NCI-H2029 treated with DMSO at 0.1 percent for 48 hours (cell line): Measurements from ENCODE around the gene GREM2.

ENCODE experiments used
- DNase-seq: peaks from one replicate; lab custom pipeline; 2025; lab: John Stamatoyannopoulos, UW

GREM2 gene

DNA sequence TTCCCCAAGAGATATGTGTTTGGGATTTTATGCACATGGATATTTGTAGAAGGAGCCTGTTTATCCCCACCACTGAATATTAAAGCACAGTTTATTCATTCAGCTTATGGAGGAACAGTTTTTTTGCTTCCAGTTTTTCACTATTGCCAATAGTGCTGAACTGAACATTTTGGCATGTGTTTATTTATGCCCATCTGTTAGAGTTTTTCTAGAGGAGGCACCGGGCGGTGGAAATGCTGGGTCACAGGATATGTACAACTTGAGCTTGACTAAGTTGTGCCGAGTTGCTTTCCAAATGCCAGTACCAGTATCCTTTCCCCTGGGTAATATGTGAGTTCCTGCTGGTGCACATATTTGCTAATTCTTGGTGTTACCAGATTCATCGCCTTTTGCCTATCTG is 111.3 kb downstream of the GREM2 start:
- no peak for DNase-seq

DNA sequence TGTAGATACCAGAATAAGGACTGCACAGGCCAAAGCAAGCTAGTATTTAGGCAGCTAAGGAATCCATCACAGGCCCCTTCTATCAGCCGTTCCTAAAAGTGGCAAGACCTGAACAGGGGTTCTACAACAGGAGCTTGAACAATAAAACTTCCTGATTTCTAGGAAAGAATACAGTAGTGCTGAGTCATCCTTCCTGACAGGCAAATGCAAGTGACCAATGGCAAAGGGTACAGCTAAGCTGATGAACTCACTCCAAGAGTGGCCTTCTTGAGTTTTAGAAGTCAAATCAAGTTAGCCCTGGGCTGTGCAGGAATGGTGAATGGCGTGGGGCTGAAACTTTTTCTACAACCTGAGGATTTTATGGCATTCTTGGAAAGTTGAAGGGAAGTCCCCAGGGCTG is 112.9 kb downstream of the GREM2 start:
- DNase-seq = no peak

DNA sequence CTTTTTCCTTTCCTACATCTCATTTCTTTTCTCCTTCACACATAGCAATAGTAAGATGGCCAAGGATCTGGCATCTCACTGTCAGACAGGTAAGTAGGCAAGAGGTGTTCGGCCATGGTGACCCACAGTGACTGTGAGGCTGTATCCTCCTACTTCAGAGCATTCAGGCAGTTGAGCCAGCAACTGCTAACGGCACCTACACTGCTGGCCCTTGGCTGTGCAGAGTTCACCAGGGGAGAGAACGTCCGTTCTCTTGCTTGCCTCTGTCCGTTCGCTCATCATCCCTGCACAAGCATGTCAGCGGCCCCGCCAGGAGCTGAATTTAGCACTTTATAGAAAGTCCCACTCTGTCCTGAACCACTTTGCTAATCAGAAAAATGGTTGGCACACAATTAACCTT is 113.6 kb downstream of the GREM2 start:
- DNase-seq = no peak

DNA sequence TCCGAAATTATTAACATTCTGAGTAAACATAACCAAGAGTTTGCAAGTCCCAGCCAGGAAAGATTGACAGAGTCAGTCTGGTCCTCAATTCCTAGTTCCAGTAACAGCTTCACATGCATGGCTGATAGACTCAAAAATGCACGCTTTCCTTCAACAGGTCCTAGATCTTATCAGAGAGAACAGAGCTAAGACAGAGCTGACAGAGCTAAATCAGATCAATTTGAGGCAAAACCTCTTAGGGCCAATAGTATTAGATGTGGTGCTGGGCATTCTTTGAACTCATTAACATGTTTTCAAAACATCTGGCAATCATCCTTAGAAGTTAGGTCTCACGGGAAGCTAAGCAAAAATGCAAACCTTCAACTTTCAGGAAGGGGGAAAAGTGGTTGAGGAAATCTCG is 114.0 kb downstream of the GREM2 start:
- no peak for DNase-seq

DNA sequence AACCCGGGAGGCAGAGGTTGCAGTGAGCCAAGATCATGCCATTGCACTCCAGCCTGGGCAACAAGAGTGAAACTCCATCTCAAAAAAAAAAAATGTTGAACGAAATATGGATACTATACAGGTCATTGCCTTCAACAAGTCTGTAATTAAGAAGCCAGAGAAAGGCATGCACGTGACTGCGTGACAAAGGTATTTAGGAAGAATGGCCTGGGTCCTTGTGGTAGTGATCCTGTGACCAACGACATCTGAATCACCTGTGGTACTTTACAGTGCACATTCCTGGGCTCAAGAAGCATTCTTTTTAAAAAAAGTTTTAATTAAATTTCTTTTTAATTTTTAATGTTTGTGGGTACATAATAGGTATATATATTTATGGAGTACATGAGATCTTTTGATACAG is 115.0 kb downstream of the GREM2 start:
- no peak for DNase-seq

DNA sequence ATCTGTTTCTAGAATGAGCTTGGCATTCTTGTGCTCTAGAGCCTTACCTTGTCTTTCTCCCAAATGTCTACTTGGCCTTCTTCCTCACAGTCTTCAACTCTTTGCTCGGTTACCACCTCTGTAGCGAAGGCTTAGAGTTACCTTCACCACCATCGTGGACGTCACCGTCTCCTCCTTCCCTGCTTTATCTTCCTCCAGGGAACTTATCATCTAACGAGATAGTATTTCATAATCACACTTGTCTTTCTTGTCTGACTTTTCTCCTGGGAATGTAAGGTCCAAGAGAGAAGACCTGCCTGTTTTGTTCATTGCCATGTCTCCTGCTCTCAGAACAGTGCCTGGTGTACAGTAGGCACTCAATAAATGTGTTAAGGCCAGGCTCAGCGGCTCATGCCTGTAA is 115.6 kb downstream of the GREM2 start:
- no peak for DNase-seq

DNA sequence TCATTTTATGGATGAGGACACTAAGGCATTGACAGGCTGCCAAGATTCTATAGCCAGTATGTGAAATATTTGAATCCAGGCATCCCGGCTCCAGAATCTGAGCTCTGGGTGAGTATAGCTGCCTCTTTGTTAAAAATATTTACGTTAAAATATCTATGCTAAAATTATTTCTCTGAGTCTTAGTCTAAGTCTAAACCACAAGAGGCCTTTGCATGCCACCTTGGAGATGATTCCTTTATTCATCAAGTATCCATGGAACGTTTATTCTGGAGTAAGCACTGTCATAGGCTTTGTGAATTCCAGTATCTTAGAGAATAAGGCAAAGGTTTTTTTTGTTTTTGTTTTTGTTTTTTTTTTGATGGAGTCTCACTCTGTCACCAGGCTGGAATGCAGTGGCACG is 116.4 kb downstream of the GREM2 start:
- no peak for DNase-seq

DNA sequence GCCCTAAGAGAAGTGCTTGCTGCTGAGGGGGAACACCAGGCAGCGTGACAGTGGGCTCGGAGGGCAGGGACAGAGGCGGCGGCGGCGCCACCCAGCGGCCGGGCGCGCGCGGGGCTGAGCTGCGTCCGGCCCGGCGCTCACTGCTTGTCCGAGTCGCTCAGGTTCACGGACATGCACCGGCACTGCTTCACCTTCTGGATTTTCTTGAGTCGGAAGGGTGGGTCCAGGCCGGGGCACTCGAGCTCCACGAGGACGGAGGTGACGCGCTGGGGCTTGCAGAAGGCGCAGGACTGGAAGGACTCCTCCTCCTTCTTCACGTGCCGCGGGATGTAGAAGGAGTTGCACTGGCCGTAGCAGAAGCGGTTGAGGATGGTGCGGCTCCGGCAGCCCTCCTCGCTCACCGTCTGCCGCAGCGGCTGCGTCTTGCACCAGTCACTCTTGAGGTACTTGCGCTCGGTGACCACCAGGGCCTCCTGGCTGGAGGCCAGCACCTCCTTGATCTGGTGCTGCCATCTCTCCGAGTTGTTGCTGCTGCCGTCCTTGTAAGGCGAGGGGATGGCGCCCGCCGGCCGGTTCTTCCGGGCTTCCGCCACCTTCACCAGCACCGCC is 119.0 kb downstream of the GREM2 start:
- no peak for DNase-seq

DNA sequence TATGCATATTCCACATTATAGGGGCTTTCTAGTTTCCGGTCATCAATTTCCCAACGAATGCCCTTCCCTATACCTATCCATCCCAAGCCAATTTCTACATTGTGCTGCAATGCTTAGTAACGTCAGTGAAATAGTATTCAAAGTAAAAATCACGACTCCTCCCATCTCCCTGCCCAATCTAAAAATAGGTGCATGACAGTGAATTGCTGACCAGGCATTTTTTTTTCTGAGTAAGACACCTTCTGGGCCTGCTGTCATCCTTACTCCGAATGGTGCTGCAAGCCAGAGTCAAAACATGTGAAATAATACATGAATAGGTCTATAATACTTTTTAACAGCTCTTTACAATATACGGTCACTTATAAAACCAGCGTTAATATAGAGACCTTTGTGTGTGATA is 120.2 kb downstream of the GREM2 start:
- DNase-seq = no peak

DNA sequence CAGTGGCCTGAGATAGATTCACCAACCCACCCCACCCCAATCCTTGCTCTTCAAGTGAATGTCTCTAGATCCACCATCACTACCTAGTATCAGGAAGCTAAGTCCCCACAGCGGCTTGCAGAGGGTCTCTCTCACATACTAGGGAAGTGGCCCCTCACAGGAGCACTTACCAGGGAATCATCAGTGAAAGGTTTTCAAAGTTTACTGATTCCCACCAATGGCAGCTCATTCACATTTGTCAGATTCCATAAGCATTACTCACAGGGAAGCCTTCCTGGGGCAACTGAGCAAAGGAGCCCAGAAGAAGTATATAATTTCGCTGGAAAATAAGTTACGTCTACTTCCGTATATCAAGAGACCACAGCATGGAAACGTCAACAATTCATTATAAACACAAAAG is 120.8 kb downstream of the GREM2 start:
- no peak for DNase-seq

DNA sequence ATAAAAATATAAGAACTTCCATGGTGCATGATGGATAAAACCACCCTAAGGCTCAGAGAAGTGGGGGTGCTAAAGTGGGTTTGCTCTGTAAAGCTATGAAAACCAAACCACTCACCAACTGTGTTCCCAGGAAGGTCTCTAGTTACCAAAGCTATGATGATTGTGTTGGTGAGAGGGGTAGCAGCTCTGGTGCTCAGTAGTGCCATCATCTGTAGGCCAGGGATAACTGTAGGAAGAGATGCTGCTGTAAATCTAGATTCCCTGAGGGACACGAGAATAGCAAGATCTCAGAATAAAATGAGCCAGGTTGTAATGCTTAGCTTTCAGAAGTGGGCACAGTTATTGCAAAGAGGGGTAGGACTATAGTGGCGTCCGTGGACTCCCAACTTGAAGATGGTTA is 124.5 kb downstream of the GREM2 start:
- DNase-seq = no peak

DNA sequence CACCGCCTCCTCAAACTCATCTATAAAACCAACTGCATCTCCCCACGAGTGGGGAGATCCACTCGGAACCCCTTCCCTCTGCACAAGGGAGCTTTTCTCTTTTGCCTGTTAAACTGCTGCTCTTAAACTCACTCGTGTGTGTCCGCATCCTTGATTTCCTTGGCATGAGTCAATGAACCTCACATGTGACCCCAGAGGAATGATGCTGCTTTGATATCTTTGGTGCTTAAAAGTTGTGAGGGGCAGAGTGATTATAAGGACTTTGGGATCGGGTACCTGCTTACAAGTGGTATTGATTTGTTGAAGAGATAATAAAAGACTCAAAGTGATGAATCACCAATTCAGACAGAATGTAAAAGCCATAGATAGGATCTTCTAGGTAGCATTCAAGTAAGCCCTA is 125.3 kb downstream of the GREM2 start:
- no peak for DNase-seq

DNA sequence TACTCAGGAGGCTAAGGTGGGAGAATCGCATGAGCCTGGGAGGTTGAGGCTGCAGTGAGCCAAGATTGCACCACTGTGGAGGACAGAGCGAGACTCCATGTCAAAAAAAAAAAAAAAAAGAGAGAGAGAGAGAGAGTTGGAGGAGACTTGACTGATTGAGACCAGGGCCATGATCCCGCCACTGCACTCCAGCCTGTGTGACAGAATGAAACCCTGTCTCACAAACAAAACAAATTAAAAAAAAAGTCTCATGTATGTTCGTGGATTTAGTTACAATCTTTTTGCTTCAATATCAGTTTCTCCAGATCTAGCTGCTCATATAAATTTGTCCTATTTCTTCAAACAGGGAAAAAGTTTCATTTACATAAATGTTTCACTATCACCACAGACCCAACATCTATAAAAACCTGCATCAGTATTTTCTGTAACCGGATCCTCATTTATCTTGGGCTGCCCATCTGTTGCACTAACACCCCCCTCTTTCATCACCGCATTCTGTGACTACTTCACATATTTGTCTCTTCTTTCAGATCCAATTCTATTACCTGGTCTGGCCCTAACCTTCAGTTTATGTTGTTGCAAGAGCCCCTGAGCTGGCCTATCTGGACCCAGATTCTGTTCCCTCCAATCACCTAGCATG is 127.0 kb downstream of the GREM2 start:
- no peak for DNase-seq

DNA sequence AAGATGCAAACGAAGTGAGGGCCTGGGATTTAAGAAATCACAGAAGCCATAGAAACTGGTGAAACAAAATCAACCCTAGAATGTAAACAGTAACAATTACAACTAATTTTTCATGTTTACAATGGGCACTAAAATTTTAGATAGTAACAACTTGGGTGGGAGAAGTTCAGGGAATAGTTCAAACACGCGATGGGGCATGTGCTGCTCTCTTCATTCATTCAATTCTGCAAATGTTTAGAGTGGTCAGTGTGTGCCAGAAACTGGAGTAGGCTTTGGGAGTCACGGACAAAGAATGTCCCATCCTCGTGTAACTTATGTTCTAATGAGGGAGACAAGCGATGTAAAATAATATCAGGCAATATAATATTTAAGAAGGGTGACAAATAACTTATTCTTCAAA is 133.4 kb downstream of the GREM2 start:
- DNase-seq = no peak

DNA sequence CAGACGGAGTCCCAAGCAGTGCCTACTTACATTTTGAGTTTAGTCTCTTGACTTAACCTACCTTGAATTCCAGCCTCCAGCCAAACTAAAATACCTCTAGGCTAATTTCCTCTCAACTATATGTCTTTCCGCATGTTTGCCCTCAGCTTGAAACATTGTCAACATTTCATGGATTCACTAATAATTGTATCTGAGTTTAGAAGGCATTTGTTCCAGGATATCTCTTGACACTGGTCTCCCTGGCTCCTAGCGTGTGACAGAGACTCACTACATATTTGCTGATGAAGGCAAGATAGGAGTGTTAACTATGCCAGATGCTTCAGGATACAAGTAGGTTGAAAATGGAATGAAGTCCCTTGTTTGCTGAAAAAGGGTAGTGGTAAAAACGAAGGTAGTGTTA is 136.1 kb downstream of the GREM2 start:
- no peak for DNase-seq

DNA sequence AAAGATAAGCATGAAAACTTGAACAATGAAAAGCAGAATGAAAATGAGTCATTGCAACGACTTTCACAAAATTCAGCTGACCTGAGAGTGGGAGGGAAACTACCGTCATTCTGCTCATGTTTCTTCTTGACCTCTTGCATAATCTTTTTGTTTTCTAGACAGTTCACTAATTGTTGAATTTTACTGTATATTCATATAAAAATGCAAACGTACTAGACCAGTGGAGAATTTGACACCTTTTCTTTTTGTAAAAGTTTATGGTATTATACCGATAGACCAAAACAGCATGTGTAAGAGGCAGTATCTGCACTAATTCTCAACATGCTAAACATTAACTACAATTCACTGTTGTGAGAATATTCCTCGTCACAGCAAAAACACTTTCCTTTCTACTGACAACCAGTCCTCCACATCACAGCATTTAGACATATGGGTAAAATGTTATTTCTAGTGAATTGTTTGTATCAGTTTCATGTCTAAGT is 137.8 kb downstream of the GREM2 start:
- DNase-seq = no peak

DNA sequence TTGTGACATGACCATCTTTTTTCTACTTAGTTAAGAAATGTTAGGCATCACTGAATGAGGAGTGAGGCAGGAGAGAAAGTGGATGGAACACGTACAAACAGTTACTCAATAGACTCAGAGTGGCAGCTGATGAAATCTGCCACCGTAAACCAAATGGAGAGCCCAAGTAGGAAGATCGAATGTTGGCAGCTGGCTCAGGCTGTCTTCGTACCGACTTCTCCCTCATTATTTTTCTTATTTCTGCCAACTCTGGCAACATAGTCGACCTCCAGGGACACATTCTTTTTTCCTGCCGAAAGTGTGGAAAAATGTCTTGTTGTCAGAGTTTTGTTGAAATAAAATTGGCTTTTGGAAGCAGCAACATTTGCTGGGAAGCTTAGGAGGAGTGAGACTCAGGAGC is 143.3 kb downstream of the GREM2 start:
- no peak for DNase-seq

DNA sequence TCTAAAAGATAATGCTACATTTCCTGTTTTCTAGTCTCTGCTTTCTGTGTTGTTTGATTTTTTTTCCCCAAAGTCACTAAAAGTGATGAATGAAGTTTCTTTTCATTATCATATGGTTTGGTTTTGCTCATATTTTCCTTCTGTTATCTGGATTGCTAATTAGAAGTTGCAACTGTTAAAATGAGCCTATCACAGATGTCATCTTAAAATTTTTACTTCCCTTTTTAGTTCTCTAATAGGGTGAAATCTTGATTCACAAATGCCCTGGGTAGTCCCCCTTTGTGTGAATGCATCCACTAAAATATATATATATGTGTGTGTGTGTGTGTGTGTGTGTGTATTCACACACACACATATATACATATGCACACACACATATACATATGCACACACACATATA is 144.1 kb downstream of the GREM2 start:
- no peak for DNase-seq

DNA sequence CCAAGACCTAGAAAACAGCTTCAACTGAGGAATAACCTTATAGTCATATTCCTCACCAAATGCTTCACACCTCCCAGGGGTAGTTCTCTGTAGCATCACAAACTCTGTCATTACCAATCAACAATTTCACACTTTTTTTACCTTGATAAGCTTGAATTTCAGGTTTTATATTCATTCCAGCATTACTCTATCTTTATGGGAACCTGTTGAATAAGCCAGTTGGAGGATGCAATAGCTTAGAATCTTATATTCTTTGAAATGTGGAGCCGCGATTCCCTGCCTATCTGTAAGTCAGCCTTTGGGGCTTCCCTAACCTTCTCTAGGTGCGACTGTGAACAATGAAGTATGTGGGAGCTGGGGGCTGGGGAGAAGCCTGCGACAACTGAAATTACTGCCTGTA is 145.4 kb downstream of the GREM2 start:
- DNase-seq = no peak

DNA sequence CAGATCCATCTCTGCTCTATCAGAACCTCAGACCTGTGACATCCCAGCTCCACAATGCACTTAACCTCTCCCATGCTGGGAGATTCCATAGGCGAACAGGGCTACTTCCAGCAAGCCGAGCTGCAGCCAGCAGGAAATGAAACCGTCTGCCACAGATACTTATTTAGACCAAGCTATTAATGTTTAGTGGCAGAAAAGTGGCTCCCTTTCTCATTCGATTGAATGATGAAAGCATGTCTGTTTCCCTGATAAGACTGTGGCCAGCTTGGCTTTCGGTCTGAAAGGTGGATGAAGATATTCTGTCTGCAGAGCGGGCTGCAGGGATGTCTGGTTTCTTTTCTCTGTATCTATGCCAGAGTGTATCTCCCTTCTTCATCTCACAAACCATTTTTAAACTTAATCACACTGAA is 146.4 kb downstream of the GREM2 start:
- no peak for DNase-seq

DNA sequence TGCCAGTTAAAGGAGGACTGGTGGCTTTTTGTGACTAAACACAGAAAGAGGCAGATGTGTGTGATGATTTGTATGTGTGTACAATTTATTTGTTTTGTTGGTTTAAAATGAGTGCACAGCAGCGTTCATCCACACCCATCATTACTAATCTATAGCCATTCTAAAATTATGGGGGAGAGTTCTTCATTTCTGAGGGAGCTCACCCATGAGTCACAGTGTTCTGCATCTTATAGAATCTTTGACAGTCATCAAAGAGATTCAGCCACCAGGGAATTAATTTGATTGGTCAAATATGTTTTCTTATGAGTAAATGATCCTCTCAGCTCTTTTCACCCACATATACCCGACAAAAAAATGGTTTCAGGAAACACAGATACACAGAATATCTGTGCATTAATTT is 147.9 kb downstream of the GREM2 start:
- DNase-seq = no peak

DNA sequence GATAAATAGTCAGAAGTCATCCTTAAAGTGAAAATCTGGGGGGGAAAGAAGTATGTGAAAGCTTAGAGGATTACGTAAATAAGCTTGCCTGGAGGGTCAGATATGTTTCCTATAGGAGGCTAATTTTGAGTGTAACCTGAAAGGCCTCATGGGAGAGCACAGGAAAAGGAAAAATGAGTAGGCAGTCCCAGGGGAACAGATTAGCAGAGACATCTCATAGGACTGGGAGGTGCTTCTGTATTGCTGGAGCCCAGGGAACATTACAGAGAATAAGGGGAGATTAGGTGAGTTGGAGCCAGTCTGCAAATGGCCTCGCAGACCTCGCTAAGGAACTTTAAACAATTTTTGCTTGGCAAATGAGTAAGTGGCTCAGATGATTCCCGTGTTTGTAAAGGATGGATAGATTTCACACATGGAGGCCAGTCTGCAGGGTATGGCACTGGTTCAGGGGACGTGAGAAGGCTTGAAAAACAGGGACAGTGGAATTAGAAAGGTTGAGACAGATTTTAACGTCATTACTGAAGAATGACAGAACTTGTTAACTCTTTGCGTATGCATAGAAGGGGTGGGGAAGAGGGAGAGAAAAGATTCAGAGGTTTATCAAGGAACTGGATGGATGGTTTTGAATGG is 149.1 kb downstream of the GREM2 start:
- DNase-seq = no peak

DNA sequence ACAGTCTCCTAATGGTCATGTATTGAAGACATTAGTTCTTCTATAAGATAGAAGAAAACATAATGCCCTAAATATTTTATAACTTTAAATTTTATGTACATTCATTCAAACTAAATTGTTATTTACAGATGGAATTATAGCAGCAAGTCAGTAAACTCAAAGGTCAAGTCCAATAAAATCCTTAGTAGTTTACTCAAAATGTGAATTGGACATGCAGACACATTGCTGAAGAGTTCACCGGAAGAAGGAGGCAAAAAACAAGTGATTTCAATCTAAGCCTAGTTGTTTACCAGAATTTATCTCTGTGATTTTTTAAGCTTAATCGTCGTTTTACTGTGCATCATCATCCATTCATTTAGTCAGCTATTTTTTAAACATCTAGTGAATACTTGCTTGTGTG is 149.7 kb downstream of the GREM2 start:
- DNase-seq = no peak

DNA sequence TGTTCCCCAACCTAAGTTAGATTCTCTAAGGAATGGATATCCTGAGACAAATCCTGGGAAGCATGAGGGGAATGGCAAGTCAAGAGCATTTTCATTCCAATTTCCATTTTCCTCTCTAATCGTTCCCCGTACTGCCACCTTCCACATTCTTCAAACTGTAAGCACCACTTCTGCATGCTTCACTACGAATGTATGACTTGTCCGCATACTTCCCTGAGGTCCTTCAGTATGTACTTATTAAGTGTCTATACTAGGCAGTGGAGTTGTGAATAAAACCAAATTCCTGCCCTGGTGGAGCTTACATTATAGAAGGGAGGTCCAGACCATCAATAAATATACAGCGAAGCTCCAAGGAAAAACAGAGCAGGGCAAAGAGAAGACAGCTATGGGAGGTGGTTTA is 154.8 kb downstream of the GREM2 start:
- DNase-seq = no peak
